ENCODE measurements around the gene NCK2.

NCK2 gene

GRCh38 chr2:105849431-105850179 lies 104.9 kb downstream of the NCK2 start:
- DNase-seq (ENCODE audit: low read depth) = no peak
- H3K4me3 ChIP-seq (ENCODE audit: control insufficient read depth, low read depth, low read length) = no peak overlapping the region
- TF ChIP-seq CTCF (IDR thresholded peaks at IDR 0.05; ENCODE audit: control insufficient read depth, insufficient read depth, low read depth, low read length, missing control alignments) = no peak

GRCh38 chr2:105852066-105852465 lies 107.4 kb downstream of the NCK2 start:
- no peak for DNase-seq (ENCODE audit: low read depth)
- no peak for TF ChIP-seq CTCF (IDR thresholded peaks at IDR 0.05; ENCODE audit: control insufficient read depth, insufficient read depth, low read depth, low read length, missing control alignments)

GRCh38 chr2:105853354-105854088 lies 108.8 kb downstream of the NCK2 start:
- H3K4me3 ChIP-seq (ENCODE audit: control insufficient read depth, low read depth, low read length) = no peak overlapping the region
- DNase-seq (ENCODE audit: low read depth) = no peak
- TF ChIP-seq CTCF (IDR thresholded peaks at IDR 0.05; ENCODE audit: control insufficient read depth, insufficient read depth, low read depth, low read length, missing control alignments) = no peak

More at GRCh38 chr2:105852066-105852465, 107.4 kb downstream of the NCK2 start:
- H3K4me3 ChIP-seq (ENCODE audit: control insufficient read depth, low read depth, low read length) = no peak overlapping the region

GRCh38 chr2:105854972-105855371 lies 110.3 kb downstream of the NCK2 start:
- no peak overlapping the region for H3K4me3 ChIP-seq (ENCODE audit: control insufficient read depth, low read depth, low read length)
- DNase-seq (ENCODE audit: low read depth) = no peak
- no peak for TF ChIP-seq CTCF (IDR thresholded peaks at IDR 0.05; ENCODE audit: control insufficient read depth, insufficient read depth, low read depth, low read length, missing control alignments)

- TF ChIP-seq CTCF (IDR thresholded peaks at IDR 0.05; ENCODE audit: control insufficient read depth, insufficient read depth, low read depth, low read length, missing control alignments) = no peak
- H3K4me3 ChIP-seq (ENCODE audit: control insufficient read depth, low read depth, low read length) = no peak overlapping the region
- no peak for DNase-seq (ENCODE audit: low read depth)
These were observed 111.9 kb downstream of the NCK2 start for GRCh38 chr2:105856581-105856980.

- TF ChIP-seq CTCF (IDR thresholded peaks at IDR 0.05; ENCODE audit: control insufficient read depth, insufficient read depth, low read depth, low read length, missing control alignments) = no peak
These were observed 112.5 kb downstream of the NCK2 start for GRCh38 chr2:105857076-105857740.

More at GRCh38 chr2:105857076-105857740, 112.5 kb downstream of the NCK2 start:
- no peak for DNase-seq (ENCODE audit: low read depth)
- no peak overlapping the region for H3K4me3 ChIP-seq (ENCODE audit: control insufficient read depth, low read depth, low read length)
